Type B pancreatic cell (in vitro differentiated cells): ENCODE measurements around the gene PRAC2. TPM values are rescaled to one million over a fixed set of nuclear protein-coding genes. Genes with fewer than 3 reads are reported as not detected.

Experiments
- DNase-seq: peaks from one replicate; pipeline ENCODE4 v3.0.0; 2021; ENCODE audit warnings: mixed read lengths; ENCODE audit not compliant: unreplicated experiment; ENCODE audit errors: extremely low spot score
- H3K27ac Mint-ChIP-seq: 2 replicates; pipeline ENCODE4 v1.8.0; 2021; ENCODE audit warnings: mild to moderate bottlenecking, mixed read lengths
- H3K27me3 Mint-ChIP-seq: 2 replicates; pipeline ENCODE4 v1.8.0; 2021; ENCODE audit warnings: mixed read lengths
- H3K36me3 Mint-ChIP-seq: 2 replicates; pipeline ENCODE4 v1.8.0; 2021; ENCODE audit warnings: mixed read lengths
- H3K4me1 Mint-ChIP-seq: one replicate; pipeline ENCODE4 v1.8.0; 2021; ENCODE audit warnings: mixed read lengths; ENCODE audit not compliant: unreplicated experiment
- H3K4me3 Mint-ChIP-seq: 2 replicates; pipeline ENCODE4 v1.8.0; 2021; ENCODE audit warnings: mild to moderate bottlenecking, mixed read lengths
- H3K9me3 Mint-ChIP-seq: 2 replicates; pipeline ENCODE4 v1.8.0; 2021; ENCODE audit warnings: mixed read lengths
- CTCF ChIP-seq: fragments of 200-600 bp; sonication (generic); conservative IDR thresholded peaks from 2 replicates; pipeline ENCODE4 v1.5.0; 2021; ENCODE audit warnings: antibody characterized with exemption, mild to moderate bottlenecking
- total RNA-seq: library from RNA; stranded (reverse); gene quantifications from 2 replicates; pipeline ENCODE4 v1.2.1, GENCODE V29; 2021; ENCODE audit warnings: low replicate concordance

Gene PRAC2
- total RNA-seq, 1 donor from 2014 or later = not detected

GRCh38 chr17:48690655-48691054 is 32.3 kb upstream of the PRAC2 start:
- Mint-ChIP-seq H3K4me1 (no peaks in the 10 kb centered on the region), H3K4me3 (no peak overlapping the region), H3K9me3 (no peaks in the 10 kb centered on the region), H3K27me3 (peaks cover 62% of the 10 kb centered on the region), H3K27ac (no peak overlapping the region), H3K36me3 (no peaks in the 10 kb centered on the region)
- TF ChIP-seq CTCF = no peak
- no peak for DNase-seq

- Mint-ChIP-seq H3K9me3 (no peaks in the 10 kb centered on the region), H3K36me3 (no peaks in the 10 kb centered on the region), H3K4me1 (no peaks in the 10 kb centered on the region), H3K4me3 (no peak overlapping the region), H3K27me3 (peaks cover 66% of the 10 kb centered on the region), H3K27ac (no peak overlapping the region)
- DNase-seq = no peak
- TF ChIP-seq CTCF = no peak
Observed at GRCh38 chr17:48692049-48692448, 30.9 kb upstream of the PRAC2 start.

GRCh38 chr17:48693178-48693577 is 29.8 kb upstream of the PRAC2 start:
- no peak overlapping the region for H3K27ac Mint-ChIP-seq
- H3K27me3 Mint-ChIP-seq = peaks cover 73% of the 10 kb centered on the region
- H3K36me3 Mint-ChIP-seq = no peaks in the 10 kb centered on the region

GRCh38 chr17:48701864-48702532 is 21.0 kb upstream of the PRAC2 start:
- DNase-seq = no peak
- no peaks in the 10 kb centered on the region for H3K4me1 Mint-ChIP-seq
- H3K27me3 Mint-ChIP-seq = peaks cover 96% of the 10 kb centered on the region
- H3K4me3 Mint-ChIP-seq = no peak overlapping the region
- H3K36me3 Mint-ChIP-seq = no peaks in the 10 kb centered on the region
- H3K9me3 Mint-ChIP-seq = no peaks in the 10 kb centered on the region
- H3K27ac Mint-ChIP-seq = no peak overlapping the region
- TF ChIP-seq CTCF = no peak

More at GRCh38 chr17:48693178-48693577, 29.8 kb upstream of the PRAC2 start:
- no peak for TF ChIP-seq CTCF
- no peak for DNase-seq
- Mint-ChIP-seq H3K4me3 (no peak overlapping the region), H3K9me3 (no peaks in the 10 kb centered on the region), H3K4me1 (no peaks in the 10 kb centered on the region)

- H3K36me3 Mint-ChIP-seq = no peaks in the 10 kb centered on the region
- H3K27ac Mint-ChIP-seq = no peak overlapping the region
Observed at GRCh38 chr17:48704361-48705248, 18.4 kb upstream of the PRAC2 start.

More at GRCh38 chr17:48704361-48705248, 18.4 kb upstream of the PRAC2 start:
- no peaks in the 10 kb centered on the region for H3K9me3 Mint-ChIP-seq
- H3K4me1 Mint-ChIP-seq = no peaks in the 10 kb centered on the region
- TF ChIP-seq CTCF = no peak
- H3K27me3 Mint-ChIP-seq = peaks cover 97% of the 10 kb centered on the region
- H3K4me3 Mint-ChIP-seq = no peak overlapping the region
- no peak for DNase-seq
